Neutrophil (primary cell): ENCODE measurements around the gene QKI.

Experiments used
- H3K27ac ChIP-seq: fragments of 200-600 bp; sonication (generic); 2 replicates; pipeline ENCODE4 v1.5.1; 2016; ENCODE audit warnings: mild to moderate bottlenecking, moderate library complexity
- H3K27me3 ChIP-seq: fragments of 200-600 bp; sonication (generic); 2 replicates; pipeline ENCODE4 v1.6.0; 2016; ENCODE audit warnings: mild to moderate bottlenecking
- H3K36me3 ChIP-seq: fragments of 200-600 bp; sonication (generic); 2 replicates; pipeline ENCODE4 v1.5.1; 2017
- H3K4me1 ChIP-seq, 2 experiments: fragments of 200-600 bp in 1 of 2; sonication (generic) in 1 of 2; 1 replicate in 1 of 2; 2 replicates in 1 of 2; pipeline versions ENCODE4 v1.5.1 to v1.6.1; 2013 to 2016; ENCODE audit warnings: low read depth in 1 of 2, low read length in 1 of 2, mild to moderate bottlenecking in 1 of 2, moderate library complexity in 1 of 2; ENCODE audit not compliant: control insufficient read depth in 1 of 2, insufficient read depth in 1 of 2
- H3K4me3 ChIP-seq, 2 experiments: fragments of 200-600 bp in 1 of 2; sonication (generic) in 1 of 2; 1 replicate in 1 of 2; 2 replicates in 1 of 2; pipeline ENCODE4 v1.5.1; 2013 to 2016; ENCODE audit warnings: low read depth in 1 of 2, low read length in 1 of 2, mild to moderate bottlenecking in 1 of 2, moderate library complexity in 1 of 2
- H3K9me3 ChIP-seq: fragments of 200-600 bp; sonication (generic); 2 replicates; pipeline ENCODE4 v1.5.1; 2016
- CTCF ChIP-seq: fragments of 200-600 bp; sonication (generic); IDR thresholded peaks from 2 replicates; pipeline ENCODE4 v1.5.1; 2016; ENCODE audit warnings: antibody characterized with exemption

The QKI gene

GRCh38 chr6:163419413-163420288 is 5.1 kb downstream of the QKI start:
- H3K27me3 ChIP-seq = no peaks in the 10 kb centered on the region
- H3K4me3 ChIP-seq = no peak overlapping the region
- peaks cover 43 to 52% of the 10 kb centered on the region in 2 experiments for H3K4me1 ChIP-seq
- no peak for TF ChIP-seq CTCF
- H3K9me3 ChIP-seq = no peaks in the 10 kb centered on the region
- no peaks in the 10 kb centered on the region for H3K36me3 ChIP-seq
- no peak overlapping the region for H3K27ac ChIP-seq

GRCh38 chr6:163420289-163420614 is 5.7 kb downstream of the QKI start:
- no peaks in the 10 kb centered on the region for H3K9me3 ChIP-seq
- H3K27me3 ChIP-seq = no peaks in the 10 kb centered on the region
- H3K4me3 ChIP-seq = no peak overlapping the region
- H3K4me1 ChIP-seq = peaks cover 43 to 52% of the 10 kb centered on the region in 2 experiments
- no peak overlapping the region for H3K27ac ChIP-seq
- TF ChIP-seq CTCF = no peak
- H3K36me3 ChIP-seq = no peaks in the 10 kb centered on the region

GRCh38 chr6:163422550-163422949 is 8.0 kb downstream of the QKI start:
- peak overlapping the region; percentile 64 for H3K27ac ChIP-seq
- peaks cover 29 to 39% of the 10 kb centered on the region in 2 experiments for H3K4me1 ChIP-seq
- no peaks in the 10 kb centered on the region for H3K36me3 ChIP-seq
- no peaks in the 10 kb centered on the region for H3K27me3 ChIP-seq
- TF ChIP-seq CTCF = no peak
- H3K9me3 ChIP-seq = no peaks in the 10 kb centered on the region
- no peak overlapping the region for H3K4me3 ChIP-seq

GRCh38 chr6:163423696-163424095 is 9.2 kb downstream of the QKI start:
- H3K27me3 ChIP-seq = no peaks in the 10 kb centered on the region
- TF ChIP-seq CTCF = no peak
- H3K27ac ChIP-seq = peak overlapping the region; percentile 64
- no peaks in the 10 kb centered on the region for H3K9me3 ChIP-seq
- H3K4me3 ChIP-seq = no peak overlapping the region
- H3K36me3 ChIP-seq = no peaks in the 10 kb centered on the region
- H3K4me1 ChIP-seq = peaks cover 29 to 34% of the 10 kb centered on the region in 2 experiments

GRCh38 chr6:163427498-163428254 is 13.2 kb downstream of the QKI start:
- peaks cover 19 to 20% of the 10 kb centered on the region in 2 experiments for H3K4me1 ChIP-seq

More at GRCh38 chr6:163427498-163428254, 13.2 kb downstream of the QKI start:
- no peak overlapping the region for H3K27ac ChIP-seq
- H3K27me3 ChIP-seq = no peaks in the 10 kb centered on the region
- no peak for TF ChIP-seq CTCF
- H3K4me3 ChIP-seq = no peak overlapping the region
- H3K9me3 ChIP-seq = no peaks in the 10 kb centered on the region
- H3K36me3 ChIP-seq = no peaks in the 10 kb centered on the region
